Astrocyte (in vitro differentiated cells and primary cell): ENCODE measurements around the gene SEMA4B.

ENCODE experiments used
- EZH2 ChIP-seq: IDR thresholded peaks from 2 replicates; pipeline ENCODE4 v1.6.1; 2012; ENCODE audit warnings: mild to moderate bottlenecking, low read length, inconsistent platforms; ENCODE audit not compliant: insufficient read depth
- TF ChIP-seq, protein P1 (sequence below): IDR thresholded peaks from 2 replicates; pipeline ENCODE4 v1.5.1; 2011; ENCODE audit warnings: low read depth, mild to moderate bottlenecking, inconsistent platforms, low read length, moderate library complexity; ENCODE audit not compliant: insufficient read depth

DNA sequence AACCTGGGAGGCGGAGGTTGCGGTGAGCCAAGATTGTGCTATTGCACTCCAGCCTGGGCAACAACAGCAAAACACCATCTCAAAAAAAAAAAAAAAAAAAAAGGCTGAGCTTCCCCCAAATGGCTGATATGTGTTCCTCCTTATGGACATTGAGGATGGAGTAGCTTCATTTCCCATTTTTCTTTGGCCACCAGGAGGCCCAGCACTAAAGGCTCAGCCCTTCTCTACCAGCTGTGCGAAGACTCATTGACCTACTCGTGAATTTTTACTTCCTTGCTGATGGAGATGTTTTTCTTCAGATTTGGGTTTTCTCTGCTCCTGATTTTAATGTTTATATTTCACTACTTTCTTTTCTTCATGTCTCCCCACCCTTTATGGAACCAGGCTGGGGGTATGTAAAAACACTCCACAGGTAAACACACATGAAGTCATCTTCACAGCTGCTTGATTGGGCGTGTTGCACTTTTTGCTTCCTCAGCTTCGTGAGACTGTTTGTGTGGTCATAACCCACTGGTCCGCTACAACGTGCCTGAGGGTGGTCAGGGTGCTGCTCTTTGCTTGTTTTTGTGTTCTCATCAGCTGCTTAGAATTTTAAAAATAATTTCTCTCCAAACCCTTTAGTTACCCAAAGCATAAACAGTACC, 13.5 kb downstream of the SEMA4B start:
- TF ChIP-seq, protein P1, sequence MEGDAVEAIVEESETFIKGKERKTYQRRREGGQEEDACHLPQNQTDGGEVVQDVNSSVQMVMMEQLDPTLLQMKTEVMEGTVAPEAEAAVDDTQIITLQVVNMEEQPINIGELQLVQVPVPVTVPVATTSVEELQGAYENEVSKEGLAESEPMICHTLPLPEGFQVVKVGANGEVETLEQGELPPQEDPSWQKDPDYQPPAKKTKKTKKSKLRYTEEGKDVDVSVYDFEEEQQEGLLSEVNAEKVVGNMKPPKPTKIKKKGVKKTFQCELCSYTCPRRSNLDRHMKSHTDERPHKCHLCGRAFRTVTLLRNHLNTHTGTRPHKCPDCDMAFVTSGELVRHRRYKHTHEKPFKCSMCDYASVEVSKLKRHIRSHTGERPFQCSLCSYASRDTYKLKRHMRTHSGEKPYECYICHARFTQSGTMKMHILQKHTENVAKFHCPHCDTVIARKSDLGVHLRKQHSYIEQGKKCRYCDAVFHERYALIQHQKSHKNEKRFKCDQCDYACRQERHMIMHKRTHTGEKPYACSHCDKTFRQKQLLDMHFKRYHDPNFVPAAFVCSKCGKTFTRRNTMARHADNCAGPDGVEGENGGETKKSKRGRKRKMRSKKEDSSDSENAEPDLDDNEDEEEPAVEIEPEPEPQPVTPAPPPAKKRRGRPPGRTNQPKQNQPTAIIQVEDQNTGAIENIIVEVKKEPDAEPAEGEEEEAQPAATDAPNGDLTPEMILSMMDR = peak; percentile 23
- no peak for TF ChIP-seq EZH2
